Hepatocyte (in vitro differentiated cells): ENCODE measurements around the gene YIPF5. TPM values are rescaled to one million over a fixed set of nuclear protein-coding genes. Genes with fewer than 3 reads are reported as not detected.
A peak's percentile ranks its signal among the peaks of the same experiment; 100 is the strongest.

ENCODE experiments used
- DNase-seq: peaks from one replicate; pipeline ENCODE4 v3.0.0-alpha.2; 2016; ENCODE audit warnings: low spot score
- H2AFZ ChIP-seq: fragments of 200-600 bp; sonication (generic); 2 replicates; pipeline ENCODE4 v1.6.0; 2016; ENCODE audit warnings: antibody characterized with exemption, mild to moderate bottlenecking
- H3K27ac ChIP-seq: fragments of 200-600 bp; sonication (generic); 2 replicates; pipeline ENCODE4 v1.5.1; 2016; ENCODE audit warnings: mild to moderate bottlenecking
- H3K27me3 ChIP-seq: fragments of 200-600 bp; sonication (generic); 2 replicates; pipeline ENCODE4 v1.6.1; 2016
- H3K36me3 ChIP-seq: fragments of 200-600 bp; sonication (generic); replicated peaks from 2 replicates; pipeline ENCODE4 v1.5.1; 2016; ENCODE audit warnings: low read depth; ENCODE audit not compliant: insufficient read depth
- H3K4me1 ChIP-seq: fragments of 200-600 bp; sonication (generic); 2 replicates; pipeline ENCODE4 v1.5.1; 2016; ENCODE audit warnings: mild to moderate bottlenecking, moderate library complexity; ENCODE audit not compliant: insufficient read depth
- H3K4me2 ChIP-seq: fragments of 200-600 bp; sonication (generic); 2 replicates; pipeline ENCODE4 v1.6.0; 2016
- H3K4me3 ChIP-seq: fragments of 200-600 bp; sonication (generic); 2 replicates; pipeline ENCODE4 v1.5.1; 2016; ENCODE audit warnings: mild to moderate bottlenecking
- H3K79me2 ChIP-seq: fragments of 200-600 bp; sonication (generic); 2 replicates; pipeline ENCODE4 v1.6.0; 2017; ENCODE audit warnings: mild to moderate bottlenecking
- H3K9me2 ChIP-seq: fragments of 200-600 bp; sonication (generic); replicated peaks from 2 replicates; pipeline ENCODE4 v1.6.0; 2017; ENCODE audit warnings: mild to moderate bottlenecking; ENCODE audit not compliant: insufficient read depth
- H3K9me3 ChIP-seq: fragments of 200-600 bp; sonication (generic); 2 replicates; pipeline ENCODE4 v1.5.1; 2016; ENCODE audit warnings: low read depth, mild to moderate bottlenecking
- H4K20me1 ChIP-seq: fragments of 200-600 bp; sonication (generic); 2 replicates; pipeline ENCODE4 v1.6.0; 2016; ENCODE audit warnings: mild to moderate bottlenecking; ENCODE audit not compliant: insufficient read depth, poor library complexity, severe bottlenecking
- EZH2 ChIP-seq: fragments of 200-600 bp; sonication (generic); IDR thresholded peaks from 2 replicates; pipeline ENCODE4 v1.6.1; 2016; ENCODE audit warnings: antibody characterized with exemption, mild to moderate bottlenecking, borderline replicate concordance
- EZH2phosphoT487 ChIP-seq: fragments of 200-600 bp; sonication (generic); IDR thresholded peaks from one replicate; pipeline ENCODE4 v1.6.1; 2018; ENCODE audit warnings: antibody characterized with exemption, mild to moderate bottlenecking, low read depth, moderate library complexity; ENCODE audit not compliant: unreplicated experiment, severe bottlenecking
- WGBS: methylation state at CpG from one replicate; pipeline ENCODE4 v1.1.6; 2016; ENCODE audit warnings: low lambda C conversion rate; ENCODE audit errors: missing lambda C conversion rate; 5-methylcytosine and 5-hydroxymethylcytosine counted together
- polyA plus RNA-seq: library from polyadenylated mRNA; unstranded; fragments of >200 nt; fragmentation: Nextera tagmentation; extraction: Ambion mirVana; gene quantifications from 2 replicates; pipeline ENCODE4 v1.2.1, GENCODE V29; 2016
- total RNA-seq: library from RNA; depleted of rRNA; stranded (reverse); fragments of >200 nt; gene quantifications from 2 replicates; pipeline ENCODE4 v1.2.3, GENCODE V29; 2014
- TF ChIP-seq, protein P1 (sequence below): fragments of 200-600 bp; sonication (generic); IDR thresholded peaks from 2 replicates; pipeline ENCODE4 v1.5.1; 2016; ENCODE audit warnings: antibody characterized with exemption, mild to moderate bottlenecking; ENCODE audit not compliant: poor library complexity

Gene YIPF5
- total and polyA plus RNA-seq, 2 experiments from 2014 or later = 82.3 to 119 TPM

DNA sequence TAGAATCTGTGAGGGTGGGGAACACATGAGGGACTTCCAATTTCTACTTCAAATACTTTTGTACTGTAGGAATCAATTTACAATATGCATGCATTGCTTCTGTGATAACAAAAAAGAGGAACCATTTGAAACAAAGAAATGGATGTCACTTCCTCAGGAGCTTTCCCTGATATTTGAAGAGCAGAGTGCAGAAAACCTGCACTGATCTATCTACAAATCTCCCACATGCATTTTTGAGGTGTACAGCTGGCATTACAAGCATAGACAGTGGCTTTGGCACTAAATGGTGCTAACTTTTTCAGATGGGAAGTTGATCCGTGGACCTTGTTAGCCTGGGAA lies 27.7 kb downstream of the YIPF5 start:
- H3K9me3 ChIP-seq = no peaks in the 10 kb centered on the region
- no peak overlapping the region for H2AFZ ChIP-seq
- WGBS = 77% methylated on average over 1 of the region's 1 CpG

DNA sequence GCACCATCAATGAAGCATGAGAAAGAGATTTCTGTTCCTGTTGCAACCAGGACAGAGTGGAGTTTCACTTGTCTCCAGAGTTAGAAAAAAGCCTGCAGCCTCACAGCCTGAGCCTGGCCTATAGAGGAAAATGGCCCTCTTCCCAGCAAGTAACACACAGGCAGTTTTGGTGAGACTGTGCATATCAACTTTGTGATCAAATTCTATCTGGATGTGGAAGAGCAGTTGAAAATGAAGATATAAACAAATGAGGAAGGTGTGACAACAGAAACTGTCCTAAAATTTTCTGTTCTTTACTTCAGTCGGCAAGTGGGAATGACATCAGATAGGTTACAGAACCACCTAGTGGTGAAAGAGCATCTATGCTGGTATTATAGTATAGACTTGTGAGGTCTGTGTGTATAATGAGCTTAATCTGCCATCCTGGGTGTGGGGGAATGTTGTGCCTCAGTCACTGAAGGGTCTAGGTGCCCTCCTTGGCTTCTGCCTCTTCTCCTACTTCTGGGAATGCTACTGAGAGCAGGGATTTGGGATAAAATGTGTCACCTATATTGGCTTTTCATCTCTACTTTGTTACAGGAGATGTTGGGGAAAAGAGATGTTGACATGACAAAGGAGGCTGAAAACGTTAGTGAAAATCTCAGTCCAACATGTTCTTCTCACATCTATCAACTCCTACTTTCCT lies 28.2 kb downstream of the YIPF5 start:
- H3K9me3 ChIP-seq = no peaks in the 10 kb centered on the region
- no peaks in the 10 kb centered on the region for H3K27me3 ChIP-seq
- no peak overlapping the region for H3K4me2 ChIP-seq
- H4K20me1 ChIP-seq = no peaks in the 10 kb centered on the region
- peaks cover 4% of the 10 kb centered on the region for H3K4me1 ChIP-seq
- no peaks in the 10 kb centered on the region for H3K36me3 ChIP-seq
- H3K27ac ChIP-seq = no peak overlapping the region
- TF ChIP-seq EZH2 = no peak
- TF ChIP-seq, protein P1, sequence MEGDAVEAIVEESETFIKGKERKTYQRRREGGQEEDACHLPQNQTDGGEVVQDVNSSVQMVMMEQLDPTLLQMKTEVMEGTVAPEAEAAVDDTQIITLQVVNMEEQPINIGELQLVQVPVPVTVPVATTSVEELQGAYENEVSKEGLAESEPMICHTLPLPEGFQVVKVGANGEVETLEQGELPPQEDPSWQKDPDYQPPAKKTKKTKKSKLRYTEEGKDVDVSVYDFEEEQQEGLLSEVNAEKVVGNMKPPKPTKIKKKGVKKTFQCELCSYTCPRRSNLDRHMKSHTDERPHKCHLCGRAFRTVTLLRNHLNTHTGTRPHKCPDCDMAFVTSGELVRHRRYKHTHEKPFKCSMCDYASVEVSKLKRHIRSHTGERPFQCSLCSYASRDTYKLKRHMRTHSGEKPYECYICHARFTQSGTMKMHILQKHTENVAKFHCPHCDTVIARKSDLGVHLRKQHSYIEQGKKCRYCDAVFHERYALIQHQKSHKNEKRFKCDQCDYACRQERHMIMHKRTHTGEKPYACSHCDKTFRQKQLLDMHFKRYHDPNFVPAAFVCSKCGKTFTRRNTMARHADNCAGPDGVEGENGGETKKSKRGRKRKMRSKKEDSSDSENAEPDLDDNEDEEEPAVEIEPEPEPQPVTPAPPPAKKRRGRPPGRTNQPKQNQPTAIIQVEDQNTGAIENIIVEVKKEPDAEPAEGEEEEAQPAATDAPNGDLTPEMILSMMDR = peak; percentile 78
- H3K9me2 ChIP-seq = no peaks in the 10 kb centered on the region
- no peak overlapping the region for H3K4me3 ChIP-seq
- H3K79me2 ChIP-seq = no peaks in the 10 kb centered on the region
- 17% methylated on average over 2 of the region's 2 CpGs for WGBS
- no peak overlapping the region for H2AFZ ChIP-seq
- DNase-seq = peak; percentile 59

More for the DNA sequence above, 27.7 kb downstream of the YIPF5 start:
- H3K36me3 ChIP-seq = no peaks in the 10 kb centered on the region
- peaks cover 4% of the 10 kb centered on the region for H3K4me1 ChIP-seq
- H3K27ac ChIP-seq = no peak overlapping the region
- no peak overlapping the region for H3K4me2 ChIP-seq
- no peaks in the 10 kb centered on the region for H3K9me2 ChIP-seq
- TF ChIP-seq EZH2 (no peak), EZH2phosphoT487 (no peak)
- TF ChIP-seq, protein P1 = no peak
- H3K4me3 ChIP-seq = no peak overlapping the region
- no peaks in the 10 kb centered on the region for H3K79me2 ChIP-seq
- no peaks in the 10 kb centered on the region for H3K27me3 ChIP-seq
- DNase-seq = no peak
- H4K20me1 ChIP-seq = no peaks in the 10 kb centered on the region

DNA sequence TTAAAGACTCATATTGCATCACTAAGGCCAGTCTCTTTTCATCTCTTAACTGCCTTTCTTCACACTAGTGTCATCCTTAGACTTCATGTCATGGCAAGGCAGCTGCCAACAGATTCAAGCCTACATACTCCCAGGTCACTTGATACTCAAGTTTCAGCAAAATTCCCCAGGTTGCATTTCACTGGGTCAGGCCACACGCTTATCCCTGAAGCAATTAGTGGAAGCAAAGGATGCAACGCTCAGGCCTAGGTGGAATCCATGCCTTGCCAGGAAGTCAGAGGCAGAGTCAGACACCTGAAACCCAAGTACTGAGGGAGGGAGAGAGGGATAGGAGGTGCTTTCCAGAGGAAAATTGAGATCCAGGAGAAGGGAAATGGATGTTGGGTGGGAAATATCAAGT lies 28.9 kb downstream of the YIPF5 start:
- Histone ChIP-seq H3K9me2 (no peaks in the 10 kb centered on the region), H3K79me2 (no peaks in the 10 kb centered on the region), H2AFZ (no peak overlapping the region), H3K27ac (no peak overlapping the region), H3K4me3 (no peak overlapping the region), H3K27me3 (no peaks in the 10 kb centered on the region), H4K20me1 (no peaks in the 10 kb centered on the region), H3K36me3 (no peaks in the 10 kb centered on the region), H3K4me2 (no peak overlapping the region), H3K4me1 (peaks cover 4% of the 10 kb centered on the region), H3K9me3 (no peaks in the 10 kb centered on the region)
- TF ChIP-seq EZH2 (no peak), EZH2phosphoT487 (no peak)
- TF ChIP-seq, protein P1 = no peak
- no peak for DNase-seq
- WGBS = 74% methylated on average over 2 of the region's 2 CpGs
